ENCODE measurements around the gene PRG2. TPM values are rescaled to one million over a fixed set of nuclear protein-coding genes. Genes with fewer than 3 reads are reported as not detected.
A peak's percentile ranks its signal among the peaks of the same experiment; 100 is the strongest.
"Not testable (repeated sequence)": the region's sequence is repeated elsewhere in the genome, so short reads cannot be mapped to it uniquely, and the experiment has no call there.

The PRG2 gene
- total RNA-seq, 4 donors from 2014 or later = 1.0 TPM; not detected in 3

DNA sequence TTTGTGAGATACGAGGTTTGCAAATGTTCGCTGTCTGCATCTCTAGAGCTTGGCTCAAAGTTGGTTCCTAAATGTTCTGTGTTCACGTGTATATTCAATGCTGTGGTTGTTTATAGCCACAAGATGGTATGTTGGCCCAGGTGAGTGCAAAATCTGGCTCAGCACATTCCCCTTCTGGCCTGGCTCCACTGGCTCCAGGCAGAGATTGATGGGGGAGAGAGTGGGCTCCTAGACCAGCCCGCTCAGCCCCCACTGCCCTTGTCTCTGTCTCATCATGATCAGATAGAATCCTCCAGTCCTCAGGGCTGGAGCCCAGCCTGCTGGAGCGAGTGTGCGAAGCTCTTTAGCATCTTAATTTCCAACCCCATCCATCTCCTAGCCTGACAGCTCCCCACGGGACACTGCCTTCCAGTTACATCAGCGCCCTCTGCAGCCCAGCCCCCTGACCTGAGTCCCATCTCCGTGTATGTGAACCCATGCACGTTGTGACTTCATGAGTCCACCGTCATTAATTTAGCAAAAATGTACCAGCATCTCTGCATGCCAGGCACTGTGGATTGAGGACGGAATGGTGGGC, 50.3 kb downstream of the PRG2 start:
- TF ChIP-seq, protein P1, sequence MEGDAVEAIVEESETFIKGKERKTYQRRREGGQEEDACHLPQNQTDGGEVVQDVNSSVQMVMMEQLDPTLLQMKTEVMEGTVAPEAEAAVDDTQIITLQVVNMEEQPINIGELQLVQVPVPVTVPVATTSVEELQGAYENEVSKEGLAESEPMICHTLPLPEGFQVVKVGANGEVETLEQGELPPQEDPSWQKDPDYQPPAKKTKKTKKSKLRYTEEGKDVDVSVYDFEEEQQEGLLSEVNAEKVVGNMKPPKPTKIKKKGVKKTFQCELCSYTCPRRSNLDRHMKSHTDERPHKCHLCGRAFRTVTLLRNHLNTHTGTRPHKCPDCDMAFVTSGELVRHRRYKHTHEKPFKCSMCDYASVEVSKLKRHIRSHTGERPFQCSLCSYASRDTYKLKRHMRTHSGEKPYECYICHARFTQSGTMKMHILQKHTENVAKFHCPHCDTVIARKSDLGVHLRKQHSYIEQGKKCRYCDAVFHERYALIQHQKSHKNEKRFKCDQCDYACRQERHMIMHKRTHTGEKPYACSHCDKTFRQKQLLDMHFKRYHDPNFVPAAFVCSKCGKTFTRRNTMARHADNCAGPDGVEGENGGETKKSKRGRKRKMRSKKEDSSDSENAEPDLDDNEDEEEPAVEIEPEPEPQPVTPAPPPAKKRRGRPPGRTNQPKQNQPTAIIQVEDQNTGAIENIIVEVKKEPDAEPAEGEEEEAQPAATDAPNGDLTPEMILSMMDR (IDR thresholded peaks at IDR 0.05) = no peak
- ATAC-seq (ENCODE audit: low FRiP score) (peak; percentile 13), DNase-seq (ENCODE audit: low spot score) (no peak)

DNA sequence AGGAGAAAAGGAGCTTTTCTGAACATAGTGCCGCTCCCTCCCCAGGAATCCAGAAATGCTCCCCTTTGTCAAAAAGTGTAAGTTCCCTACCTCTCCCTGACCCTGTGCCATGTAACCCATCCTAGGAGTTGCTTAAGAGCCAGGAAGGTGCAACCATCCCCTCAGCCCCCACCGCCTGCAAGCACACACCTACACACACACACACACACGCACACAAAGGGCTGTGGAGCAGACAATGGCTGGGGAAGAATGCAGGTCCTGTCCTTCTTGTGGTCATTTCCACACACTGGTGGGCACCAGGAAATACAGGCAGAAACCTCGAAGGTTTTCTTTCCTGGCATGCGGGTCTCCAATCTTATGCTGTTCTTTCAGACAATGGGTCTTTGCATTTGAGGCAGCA, 51.1 kb downstream of the PRG2 start:
- TF ChIP-seq, protein P1 (IDR thresholded peaks at IDR 0.05) = no peak
- ATAC-seq (ENCODE audit: low FRiP score) = no peak
- no peak for DNase-seq (ENCODE audit: low spot score)

DNA sequence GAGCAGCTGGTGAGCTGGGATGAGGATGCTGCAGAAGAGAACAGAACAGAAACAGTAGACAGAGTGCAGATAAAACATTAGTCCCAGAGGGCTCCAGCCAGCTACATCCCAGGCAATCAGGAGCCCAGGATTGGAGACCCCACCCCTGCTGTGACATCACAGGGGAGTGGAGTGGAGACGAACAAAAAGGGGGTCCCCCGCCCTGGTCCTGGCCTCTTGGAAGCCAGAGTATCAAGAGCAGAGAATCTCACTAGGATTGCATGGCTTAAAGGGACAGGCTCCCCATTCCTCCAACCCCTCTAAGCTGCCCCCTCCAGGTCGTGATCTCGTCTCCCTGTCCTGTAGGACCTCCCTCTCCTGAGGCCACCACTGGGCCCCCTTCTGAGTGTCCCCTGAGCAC, 52.3 kb downstream of the PRG2 start, which contains the start of gene P2RX3:
Gene P2RX3, plus strand, starts transcription at position 211 of the 400 bp plus-strand sequence. CDS start 199 bp downstream, outside the sequence.
- TF ChIP-seq, protein P1 (IDR thresholded peaks at IDR 0.05) = no peak
- DNase-seq (ENCODE audit: low spot score) (no peak), ATAC-seq (ENCODE audit: low FRiP score) (no peak)

DNA sequence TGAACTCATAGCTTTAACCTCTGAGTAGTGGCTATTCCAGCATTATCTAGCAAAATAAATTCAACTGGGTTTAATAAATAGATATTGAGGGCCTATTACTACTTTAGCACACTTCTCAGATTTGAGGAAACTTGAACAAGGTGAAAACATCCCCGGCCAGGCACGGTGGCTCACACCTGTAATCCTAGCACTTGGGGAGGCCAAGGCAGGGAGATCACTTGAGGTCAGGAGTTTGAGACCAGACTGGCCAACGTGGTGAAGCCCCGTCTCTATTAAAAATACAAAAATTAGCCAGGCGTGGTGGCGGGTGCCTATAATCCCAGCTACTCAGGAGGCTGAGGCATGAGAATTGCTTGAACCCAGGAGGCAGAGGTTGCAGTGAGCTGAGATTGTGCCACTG, 53.6 kb downstream of the PRG2 start:
- not testable (repeated sequence) for ATAC-seq (ENCODE audit: low FRiP score); DNase-seq (ENCODE audit: low spot score)

Other genes starting within 250 kb of the PRG2 start
- gene LRRC55, start 208.7 kb downstream of the PRG2 start, total RNA-seq = not detected
- 10 to 100 TPM in 1 of 4 donors, 1 to 10 TPM in 3; 1.3 to 11.2 (median 1.7) TPM for gene APLNR, start 153.4 kb downstream of the PRG2 start, total RNA-seq
- gene TNKS1BP1, start 65.7 kb downstream of the PRG2 start, total RNA-seq = 100 to 1,000 TPM; 119 to 162 (median 137) TPM
- 10 to 100 TPM; 53.5 to 81.8 (median 61.2) TPM for gene SSRP1, start 54.8 kb downstream of the PRG2 start, total RNA-seq
- gene P2RX3, start 52.3 kb downstream of the PRG2 start, total RNA-seq = not detected
- not detected for gene PRG3, start 9.5 kb downstream of the PRG2 start, total RNA-seq
- 100 to 1,000 TPM in 3 of 4 donors, 10 to 100 TPM in 1; 73.3 to 152 (median 112) TPM for gene SLC43A3, start 36.5 kb upstream of the PRG2 start, total RNA-seq
- gene RTN4RL2, start 69.9 kb upstream of the PRG2 start, total RNA-seq = 1 to 10 TPM in 1 of 4 donors, under 1 TPM in 2, not detected in 1; 0.25 to 1.4 (median 0.74) TPM
- 10 to 100 TPM; 11.5 to 40.4 (median 16.5) TPM for gene SLC43A1, start 125.1 kb upstream of the PRG2 start, total RNA-seq
- gene TIMM10, start 140.1 kb upstream of the PRG2 start, total RNA-seq = 10 to 100 TPM; 42.9 to 49.0 (median 45.9) TPM
- gene SMTNL1, start 146.9 kb upstream of the PRG2 start, total RNA-seq = not detected
- gene UBE2L6, start 177.0 kb upstream of the PRG2 start, total RNA-seq = 100 to 1,000 TPM in 1 of 4 donors, 10 to 100 TPM in 3; 46.5 to 104 (median 52.6) TPM
- 1,000 to 10,000 TPM in 1 of 4 donors, 100 to 1,000 TPM in 3; 500 to 1,674 (median 892) TPM for gene SERPING1, start 207.0 kb upstream of the PRG2 start, total RNA-seq

Measured in omental fat pad (tissue), 4 donors.